NCI-H2171 (cell line): ENCODE data around the gene CCDC69.
"Not testable (repeated sequence)": the region's sequence is repeated elsewhere in the genome, so short reads cannot be mapped to it uniquely, and the experiment has no call there.

Source experiments
- DNase-seq: peaks from one replicate; lab custom pipeline; 2025; lab: John Stamatoyannopoulos, UW

Gene CCDC69

DNA sequence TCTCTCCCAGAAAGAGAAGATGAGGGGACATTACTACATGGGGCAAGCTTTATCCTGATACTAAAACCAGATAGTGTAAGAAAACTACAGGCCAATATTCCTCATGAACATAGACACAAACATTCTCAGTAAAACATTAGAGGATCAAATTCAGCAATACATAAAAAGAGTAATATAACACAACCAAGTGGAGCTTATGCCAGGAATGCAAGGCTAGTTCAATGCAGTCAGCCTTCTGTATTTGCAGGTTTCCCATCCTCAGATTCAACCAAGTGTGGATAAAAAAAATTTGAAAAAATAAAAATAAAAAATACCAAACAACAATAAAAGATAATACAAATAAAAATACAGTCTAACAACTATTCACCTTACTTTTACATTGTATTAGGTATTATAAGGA lies 31.3 kb downstream of the CCDC69 start:
- no peak for DNase-seq

DNA sequence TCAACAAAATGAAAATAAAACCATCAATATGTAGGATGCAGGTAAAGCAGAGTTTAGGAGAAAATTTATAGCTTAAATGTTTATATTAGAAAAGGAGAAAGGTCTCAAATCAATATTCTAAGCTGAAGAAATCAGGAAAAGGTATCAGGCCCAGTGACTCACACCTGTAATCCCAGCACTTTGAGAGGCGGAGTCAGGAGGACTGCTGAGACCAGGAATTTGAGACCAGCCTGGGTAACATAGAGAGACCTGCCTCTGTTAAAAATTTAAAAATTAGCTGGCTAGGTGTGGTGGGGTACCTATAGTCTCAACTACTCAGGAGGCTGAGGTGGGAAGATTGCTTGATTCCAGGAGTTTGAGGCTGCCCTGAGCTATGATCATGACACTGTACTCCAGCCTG lies 32.2 kb downstream of the CCDC69 start:
- DNase-seq, result no peak

DNA sequence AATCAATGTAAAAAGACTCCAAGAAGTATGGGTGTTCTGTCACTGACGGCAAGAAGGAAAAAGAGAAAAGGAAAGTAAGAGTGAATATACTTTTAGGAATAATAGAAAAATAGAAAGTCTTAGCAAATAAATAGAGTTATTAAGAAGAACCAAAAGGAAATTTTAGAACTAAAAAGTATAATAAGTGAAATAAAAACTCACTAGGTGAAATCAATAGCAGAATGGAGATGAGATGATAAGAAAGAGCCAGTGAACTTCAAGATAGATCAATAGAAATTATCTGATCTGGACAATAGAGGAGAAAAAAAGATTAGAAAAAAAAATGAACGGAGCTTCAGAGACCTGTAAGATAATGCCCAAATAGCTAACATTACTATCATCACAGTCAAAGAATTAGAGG lies 34.7 kb downstream of the CCDC69 start:
- no peak for DNase-seq

DNA sequence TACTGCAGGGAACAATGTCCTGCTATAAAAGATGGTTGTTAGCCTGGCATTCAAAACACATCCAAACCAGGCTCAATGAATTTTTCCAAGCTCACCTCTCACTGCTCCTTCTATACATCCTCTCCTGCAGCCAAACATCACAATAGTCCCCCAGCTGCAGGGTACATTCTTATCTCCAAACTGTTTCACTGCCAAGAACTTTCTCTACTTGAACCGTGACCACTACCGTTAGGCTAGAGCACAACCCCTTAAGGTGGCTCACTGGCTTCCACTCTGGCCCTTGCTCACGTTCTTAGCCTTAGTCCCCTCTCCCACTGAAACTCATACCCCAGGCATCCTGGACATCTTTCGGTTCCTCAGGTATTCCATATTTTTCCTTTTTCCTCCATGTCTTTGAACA lies 37.4 kb downstream of the CCDC69 start:
- no peak for DNase-seq

DNA sequence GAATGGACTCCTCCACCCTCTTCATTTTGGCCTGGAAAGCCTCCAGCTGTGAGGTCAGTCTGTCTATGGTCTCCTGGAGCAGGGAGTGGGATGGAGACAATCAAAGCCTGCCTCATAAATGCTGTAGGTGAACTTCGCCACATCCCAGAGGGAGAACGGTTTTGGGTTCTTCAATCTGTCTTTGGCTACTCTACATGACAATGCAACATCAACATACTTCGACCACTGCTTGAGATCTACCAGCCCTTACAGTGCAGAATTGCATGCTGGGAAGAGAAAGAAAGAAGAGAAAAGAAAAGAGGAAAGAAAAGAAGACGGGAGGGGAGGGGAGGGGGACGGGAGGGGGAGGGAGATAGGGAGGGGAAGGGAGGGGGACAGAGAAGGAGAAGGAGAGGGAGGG lies 37.8 kb downstream of the CCDC69 start:
- DNase-seq, result no peak

DNA sequence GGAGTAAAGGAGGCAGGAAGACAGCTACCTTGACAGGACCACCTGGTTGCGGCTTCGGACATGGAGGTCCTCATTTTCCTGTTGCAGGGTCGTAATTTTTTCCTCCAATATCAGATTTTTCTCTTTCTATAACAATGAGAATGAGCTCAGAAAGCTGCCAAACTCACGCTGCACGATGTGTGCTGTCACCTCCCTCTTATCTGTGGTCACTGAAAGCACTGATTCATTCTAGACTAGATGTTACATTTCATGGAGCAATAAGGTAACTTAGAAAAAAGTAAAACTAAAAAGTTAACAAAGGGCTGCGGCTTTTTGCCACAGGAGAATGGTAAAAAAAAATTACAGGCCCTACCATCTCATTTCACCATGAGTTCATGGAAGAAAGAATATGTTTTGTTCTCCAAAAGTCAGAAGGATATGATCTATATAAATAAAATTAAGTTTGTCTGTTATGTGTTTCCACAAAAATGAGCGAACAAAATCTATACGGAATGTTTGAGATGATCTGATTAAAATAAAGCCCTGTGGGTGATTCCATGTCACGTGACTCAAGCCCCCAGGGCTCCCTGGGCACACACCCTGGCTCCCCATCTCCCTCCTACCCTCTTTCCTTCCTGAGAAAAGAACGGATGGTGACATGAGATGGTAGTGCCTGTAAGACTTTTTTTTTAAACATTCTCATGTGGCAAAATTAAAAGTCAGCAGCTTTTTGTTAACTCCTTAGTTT lies 39.4 kb downstream of the CCDC69 start:
- no peak for DNase-seq

DNA sequence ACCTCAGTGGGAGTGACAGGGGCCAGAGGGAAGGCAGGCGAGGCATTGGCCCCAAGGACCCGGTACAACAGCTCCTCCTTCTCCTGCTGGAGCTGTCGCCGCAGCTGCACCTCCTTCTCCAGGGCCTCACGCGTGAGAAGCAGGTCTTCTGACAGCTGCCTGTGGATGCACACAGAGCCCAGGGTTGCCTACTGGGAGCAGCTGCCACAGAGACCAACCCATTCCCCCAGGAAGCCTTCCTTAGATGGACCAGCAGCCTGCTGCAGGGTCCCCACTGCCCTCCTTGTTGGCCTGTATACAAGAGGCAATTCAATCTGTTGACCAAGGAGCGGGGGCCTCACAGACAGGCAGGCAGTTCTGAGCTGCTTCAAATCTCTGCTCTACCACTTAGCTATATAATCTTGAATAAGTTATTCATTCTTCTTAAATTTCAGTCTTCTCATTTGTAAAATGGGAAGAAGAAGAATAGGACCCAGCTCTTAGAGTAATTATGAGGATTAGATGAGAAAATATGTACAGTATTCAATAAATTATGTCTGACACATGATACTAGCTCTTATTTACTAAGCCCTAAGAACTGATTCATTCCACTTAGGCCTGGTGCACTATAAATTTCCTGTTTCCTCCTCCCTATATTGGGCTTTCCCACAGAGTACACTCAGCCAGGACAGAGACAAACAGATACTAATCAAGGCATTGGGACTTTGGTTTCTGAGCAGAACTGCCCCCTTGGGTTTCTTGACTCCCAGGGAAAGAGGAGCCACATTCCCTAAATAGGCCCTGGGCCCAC lies 40.2 kb downstream of the CCDC69 start:
- DNase-seq, result no peak

DNA sequence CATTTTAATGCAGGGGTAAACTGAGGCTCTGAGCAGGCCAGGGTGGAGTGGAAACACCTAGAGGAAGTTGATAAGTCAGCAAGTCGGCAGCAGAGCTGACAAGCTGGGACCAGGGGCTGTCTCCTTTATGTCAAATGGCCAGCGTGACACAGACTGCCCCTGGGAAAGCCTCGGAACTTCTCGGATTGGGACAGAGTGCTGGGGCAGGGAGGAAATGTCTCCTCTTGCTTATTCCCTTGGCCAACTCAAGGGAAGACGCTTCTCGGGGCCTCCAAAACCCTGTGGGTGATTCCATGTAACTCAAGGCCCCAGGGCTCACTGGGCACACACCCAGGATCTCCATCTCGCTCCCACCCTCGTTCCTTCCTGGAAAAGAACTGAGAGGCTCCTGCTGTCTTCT lies 40.9 kb downstream of the CCDC69 start:
- DNase-seq, result no peak

DNA sequence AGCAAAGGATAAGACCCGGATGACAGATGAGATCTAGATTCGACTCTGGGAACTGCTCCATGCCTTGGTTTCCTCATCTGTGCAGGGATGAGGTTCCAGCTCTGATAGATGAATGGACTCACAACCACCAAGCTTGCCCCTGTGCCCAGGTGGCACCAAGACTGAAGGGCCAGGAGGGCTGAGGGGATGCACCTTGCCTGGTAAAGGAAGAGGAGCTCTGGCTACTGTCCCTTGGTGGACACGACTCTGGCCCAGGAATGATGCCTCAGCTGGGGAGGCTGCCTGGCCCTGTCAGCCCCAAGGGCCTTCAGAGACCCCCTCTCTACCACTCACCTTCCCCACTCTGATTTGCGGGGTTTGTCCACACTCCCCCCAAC lies 41.4 kb downstream of the CCDC69 start:
- DNase-seq, result no peak

DNA sequence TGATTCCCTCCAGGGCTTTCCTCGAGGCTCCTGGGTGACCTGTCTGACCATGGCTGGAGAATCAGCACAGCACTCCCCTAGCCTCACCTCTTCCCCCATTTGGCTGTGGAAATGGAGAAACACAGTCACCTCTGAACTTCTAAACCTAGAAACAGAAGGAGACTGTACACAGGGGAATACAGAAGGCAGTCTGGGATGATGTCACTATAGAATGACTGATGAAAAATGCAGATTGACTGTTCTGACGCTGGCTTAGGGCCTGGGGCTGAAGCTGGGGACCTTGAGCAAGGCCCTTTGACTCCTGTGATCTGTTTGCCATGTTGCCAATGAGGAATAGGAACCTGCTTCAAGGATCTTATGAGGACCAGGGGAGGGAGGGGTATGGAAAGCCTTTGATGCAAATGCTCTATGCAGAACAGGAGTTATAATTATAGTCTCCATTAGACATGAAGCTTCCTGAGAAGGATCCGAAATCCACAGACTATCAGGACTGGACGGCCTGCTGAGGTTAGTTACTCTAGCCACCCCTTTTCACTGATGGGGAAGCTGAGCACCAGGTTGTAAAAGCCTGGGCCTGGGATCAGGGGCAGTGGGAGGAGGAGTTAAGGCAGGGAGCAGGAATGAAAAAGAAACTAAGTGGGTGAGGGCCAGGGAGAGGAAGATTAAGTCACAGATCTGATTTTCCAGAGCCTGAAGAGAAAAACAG lies 41.9 kb downstream of the CCDC69 start:
- no peak for DNase-seq

DNA sequence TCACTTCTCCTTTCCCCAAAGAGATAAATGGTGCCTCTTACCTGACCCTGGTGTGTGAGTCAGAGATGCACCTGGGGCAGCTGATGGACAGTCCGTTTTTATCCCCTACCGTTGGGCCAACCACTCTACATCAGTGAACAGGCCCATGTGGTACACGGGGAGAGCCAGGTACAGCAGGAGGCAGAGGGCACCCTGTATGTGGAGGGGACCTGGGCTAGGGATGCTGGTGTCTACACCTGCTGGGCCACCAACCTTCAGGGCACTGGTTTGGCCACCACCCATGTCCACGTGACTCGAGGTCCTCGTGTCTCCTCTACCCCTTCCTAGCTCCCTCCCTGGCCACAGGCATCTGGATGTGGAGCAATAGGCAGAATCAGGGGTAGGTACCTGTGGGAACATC lies 43.6 kb downstream of the CCDC69 start:
- DNase-seq, result no peak

DNA sequence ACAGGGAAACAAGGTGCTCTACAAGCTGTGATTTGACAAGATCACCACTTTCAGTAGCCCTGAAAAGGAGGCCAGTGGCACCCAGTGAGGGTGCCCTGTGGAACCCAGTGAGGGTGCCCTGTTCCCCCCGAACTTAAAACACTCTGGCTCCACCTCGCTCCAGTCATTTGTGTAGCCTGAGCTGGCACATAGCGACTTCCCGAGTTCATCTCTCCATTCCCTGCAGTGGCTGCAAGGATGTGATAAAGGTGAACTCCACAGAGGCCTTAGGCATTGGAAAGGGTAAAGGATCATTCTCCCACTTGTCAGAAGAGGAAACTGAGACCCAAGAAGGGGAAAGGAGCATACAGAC lies 44.4 kb downstream of the CCDC69 start:
- DNase-seq, result no peak

DNA sequence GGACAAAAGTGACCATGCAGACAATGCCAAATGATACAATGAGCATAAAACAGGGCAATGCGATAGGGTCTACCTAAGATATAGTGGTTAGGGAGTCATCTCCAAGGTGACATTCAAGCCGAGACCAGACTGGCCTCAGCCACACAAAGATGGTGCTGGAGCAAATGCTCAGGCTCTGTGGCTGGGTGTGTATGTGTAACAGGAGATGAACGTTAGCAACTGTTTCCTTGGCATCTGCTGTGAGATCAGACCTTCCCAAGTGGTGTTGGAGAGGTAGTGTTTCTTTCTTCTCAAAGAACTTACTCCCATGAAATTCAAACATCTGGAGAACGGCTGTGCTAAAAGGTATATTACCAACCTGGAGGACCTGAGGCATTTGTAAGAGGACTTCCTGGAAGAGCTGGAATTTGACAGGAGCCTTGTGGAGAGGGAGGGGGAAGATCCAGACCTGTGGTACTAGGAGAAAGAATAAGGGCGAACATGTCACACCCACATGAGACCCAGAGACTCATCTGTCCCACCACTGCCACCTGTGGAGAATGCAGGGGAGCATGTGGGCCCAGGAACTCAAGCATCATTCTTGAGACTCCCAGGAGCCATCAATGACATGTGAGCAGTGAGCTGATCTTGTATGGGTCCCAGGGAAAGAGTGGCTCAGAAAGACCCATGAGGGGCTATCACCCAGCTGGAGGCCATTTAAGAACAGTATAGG lies 45.0 kb downstream of the CCDC69 start:
- no peak for DNase-seq

DNA sequence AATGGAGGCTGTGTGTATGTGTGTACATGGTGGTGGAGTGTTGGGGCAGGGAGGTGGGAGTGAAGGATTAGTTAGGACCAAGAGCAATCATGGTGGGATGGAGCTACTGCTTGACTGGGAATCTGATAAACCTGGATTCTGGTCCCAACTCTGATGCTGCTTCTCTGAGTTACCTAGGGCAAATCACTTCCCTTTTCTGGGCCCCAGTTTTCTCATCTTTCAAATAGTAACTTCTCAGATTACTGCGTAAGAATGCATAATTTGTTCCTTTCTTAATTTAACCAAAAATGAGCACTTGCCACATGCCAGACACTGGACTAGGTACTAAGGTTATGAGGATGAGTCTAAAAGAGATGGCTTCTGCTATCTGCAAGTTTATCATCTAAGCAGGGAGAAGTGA lies 45.5 kb downstream of the CCDC69 start:
- DNase-seq, result no peak

DNA sequence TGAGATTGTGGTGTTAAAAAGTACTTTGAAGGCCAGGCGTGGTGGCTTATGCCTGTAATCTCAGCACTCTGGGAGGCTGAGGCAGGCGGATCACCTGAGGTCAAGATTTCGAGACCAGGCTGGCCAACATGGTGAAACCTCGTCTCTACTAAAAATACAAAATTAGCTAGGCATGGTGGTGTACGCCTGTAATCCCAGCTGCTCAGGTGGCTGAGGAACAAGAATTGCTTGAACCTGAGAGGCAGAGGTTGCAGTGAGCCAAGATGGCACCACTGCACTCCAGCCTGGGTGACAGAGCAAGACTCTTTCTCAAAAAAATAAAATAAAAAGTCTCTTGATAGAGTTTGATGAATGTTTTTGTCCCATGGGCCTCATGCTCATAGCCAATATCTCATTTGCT lies 47.6 kb downstream of the CCDC69 start:
- not testable (repeated sequence) for DNase-seq

DNA sequence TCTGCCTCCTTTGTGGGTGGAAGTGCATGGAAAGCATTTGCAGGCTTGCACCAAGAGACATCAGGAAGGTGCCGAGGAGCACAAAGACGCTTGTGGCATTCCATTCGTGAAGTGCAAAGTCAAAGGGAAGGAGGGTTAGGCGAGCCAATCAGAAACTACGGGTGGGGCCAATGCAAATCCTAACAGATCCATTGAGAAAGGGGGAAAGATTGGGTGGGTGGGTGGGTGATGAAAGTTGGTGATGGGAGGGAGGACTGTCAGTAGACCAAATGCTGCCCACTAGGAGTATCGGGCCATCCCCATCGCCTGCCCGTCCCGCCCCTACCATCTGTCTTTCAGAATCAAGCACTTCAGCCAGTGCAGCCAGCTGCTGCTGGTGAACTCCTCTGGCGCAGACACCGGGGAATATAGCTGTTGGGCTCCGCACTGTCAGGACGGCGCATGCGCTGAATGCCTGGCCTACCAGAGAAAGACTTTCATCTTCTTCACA lies 49.2 kb downstream of the CCDC69 start:
- peak; percentile 74 for DNase-seq

DNA sequence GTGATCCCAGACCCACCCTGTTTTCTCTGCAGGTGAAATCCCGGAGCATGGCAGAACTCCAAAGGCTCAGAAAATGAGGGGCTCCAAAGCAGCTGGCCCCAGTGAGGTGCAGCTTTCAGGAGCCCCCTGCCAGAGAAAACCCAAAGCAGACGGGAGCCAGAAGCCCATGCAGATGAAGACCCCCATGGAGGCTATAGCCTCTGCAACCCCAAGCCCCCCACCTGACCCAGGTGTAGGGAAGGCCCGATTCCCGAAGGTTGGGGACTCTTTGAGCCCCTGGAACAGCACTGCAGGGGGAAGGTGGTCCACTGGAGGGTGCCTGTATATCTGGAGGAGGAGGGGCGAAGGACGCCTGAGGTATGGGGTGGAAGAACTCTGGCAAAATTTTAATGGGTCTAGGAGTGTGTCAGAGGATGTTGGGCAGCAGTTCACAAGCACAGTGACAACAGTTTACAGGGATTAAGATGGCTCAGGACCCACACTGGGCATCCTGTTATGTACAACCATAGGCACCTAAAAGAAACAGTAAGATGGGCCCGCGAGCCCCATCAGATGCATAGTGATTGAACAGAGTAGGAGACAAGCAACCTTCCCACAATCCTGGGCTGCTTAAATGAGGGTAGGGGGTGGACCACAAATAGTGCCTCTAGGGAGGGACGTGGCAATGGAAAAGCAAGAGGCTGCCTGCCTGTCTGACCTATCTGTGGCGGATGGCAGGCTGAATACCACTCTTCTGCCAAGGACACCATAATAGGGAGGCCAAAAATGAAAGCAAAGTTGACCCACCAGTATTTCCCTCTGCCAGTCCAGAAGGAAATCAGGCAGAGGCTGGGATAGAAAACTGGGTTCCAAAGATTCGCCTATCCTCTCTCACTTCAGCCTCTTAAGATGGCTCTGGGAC lies 49.9 kb downstream of the CCDC69 start:
- DNase-seq, result no peak

DNA sequence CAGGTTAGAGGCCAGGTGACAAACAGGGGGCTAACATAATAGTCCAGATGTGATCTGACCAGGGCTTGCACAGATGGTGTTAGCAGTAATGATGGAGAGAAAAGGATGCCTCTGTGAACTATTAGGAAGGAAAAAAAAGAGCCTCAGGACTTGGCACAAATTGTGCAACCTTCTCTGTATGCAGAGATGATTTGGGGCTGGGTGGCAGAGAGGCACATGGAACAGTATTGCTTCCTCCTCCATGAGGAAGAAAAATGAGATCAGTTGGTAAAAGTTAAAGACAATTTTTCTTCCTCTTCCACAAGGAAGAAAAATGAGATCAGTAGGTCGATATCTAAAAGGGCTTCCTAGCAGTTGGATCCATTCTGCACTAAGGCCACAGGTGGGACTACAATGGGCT lies 52.4 kb downstream of the CCDC69 start:
- DNase-seq, result no peak

DNA sequence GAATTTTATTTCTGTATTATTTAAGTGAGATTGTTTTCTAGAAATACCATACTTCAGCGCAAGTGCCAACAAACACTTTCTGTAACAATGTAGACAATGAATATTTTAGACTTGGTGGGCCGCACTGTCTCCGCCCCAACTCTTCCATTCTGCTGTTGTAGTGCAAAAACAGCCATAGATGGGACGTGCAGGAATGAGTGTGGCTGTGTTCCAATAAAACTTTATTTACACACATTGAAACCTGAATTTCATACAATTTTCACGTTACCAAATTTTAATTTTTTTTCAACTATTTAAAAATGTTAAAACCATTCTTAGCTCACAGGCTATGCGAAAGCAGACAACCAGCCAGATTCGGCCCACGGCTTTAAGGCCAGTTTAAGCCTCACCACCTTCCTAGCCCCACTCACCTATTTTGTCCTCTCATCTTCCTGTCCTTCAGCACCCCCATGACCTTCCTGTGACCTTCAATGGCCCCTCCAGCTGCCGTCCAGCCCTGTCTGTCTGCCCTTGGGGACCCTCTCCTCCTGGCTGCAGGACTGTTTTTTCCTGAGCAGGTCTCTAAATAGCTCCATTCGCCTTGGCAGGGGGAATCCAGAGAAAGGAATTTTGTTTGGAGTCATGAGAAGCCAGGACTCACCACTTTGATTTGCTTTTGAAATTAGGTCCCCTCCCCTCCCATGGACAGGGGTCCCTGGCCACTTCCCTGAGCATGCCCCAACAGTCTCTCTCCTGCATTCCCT lies 55.1 kb downstream of the CCDC69 start:
- no peak for DNase-seq

DNA sequence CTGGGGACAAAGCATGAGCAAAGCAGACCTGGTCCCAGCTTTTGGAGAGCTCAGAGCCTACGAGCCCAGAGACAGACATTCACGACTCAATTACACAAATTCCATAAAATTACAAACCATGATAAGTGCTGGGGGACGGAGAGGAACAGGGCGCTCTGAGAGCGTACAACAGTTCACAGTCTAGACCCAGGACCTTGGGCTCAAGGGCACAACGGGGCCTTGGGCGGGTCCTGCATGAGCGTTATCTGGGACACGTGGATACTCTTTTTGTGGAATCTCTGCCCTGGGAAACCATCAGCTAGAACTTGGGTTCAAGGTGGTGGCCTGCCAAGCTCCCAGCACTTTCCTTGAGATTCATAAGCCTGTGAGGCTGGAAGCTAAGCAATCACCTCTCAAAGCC lies 56.9 kb downstream of the CCDC69 start:
- DNase-seq, result no peak
